ENCODE results near the gene SRRM1. TPM values are rescaled to one million over a fixed set of nuclear protein-coding genes. Genes with fewer than 3 reads are reported as not detected.

Gene SRRM1, protein sequence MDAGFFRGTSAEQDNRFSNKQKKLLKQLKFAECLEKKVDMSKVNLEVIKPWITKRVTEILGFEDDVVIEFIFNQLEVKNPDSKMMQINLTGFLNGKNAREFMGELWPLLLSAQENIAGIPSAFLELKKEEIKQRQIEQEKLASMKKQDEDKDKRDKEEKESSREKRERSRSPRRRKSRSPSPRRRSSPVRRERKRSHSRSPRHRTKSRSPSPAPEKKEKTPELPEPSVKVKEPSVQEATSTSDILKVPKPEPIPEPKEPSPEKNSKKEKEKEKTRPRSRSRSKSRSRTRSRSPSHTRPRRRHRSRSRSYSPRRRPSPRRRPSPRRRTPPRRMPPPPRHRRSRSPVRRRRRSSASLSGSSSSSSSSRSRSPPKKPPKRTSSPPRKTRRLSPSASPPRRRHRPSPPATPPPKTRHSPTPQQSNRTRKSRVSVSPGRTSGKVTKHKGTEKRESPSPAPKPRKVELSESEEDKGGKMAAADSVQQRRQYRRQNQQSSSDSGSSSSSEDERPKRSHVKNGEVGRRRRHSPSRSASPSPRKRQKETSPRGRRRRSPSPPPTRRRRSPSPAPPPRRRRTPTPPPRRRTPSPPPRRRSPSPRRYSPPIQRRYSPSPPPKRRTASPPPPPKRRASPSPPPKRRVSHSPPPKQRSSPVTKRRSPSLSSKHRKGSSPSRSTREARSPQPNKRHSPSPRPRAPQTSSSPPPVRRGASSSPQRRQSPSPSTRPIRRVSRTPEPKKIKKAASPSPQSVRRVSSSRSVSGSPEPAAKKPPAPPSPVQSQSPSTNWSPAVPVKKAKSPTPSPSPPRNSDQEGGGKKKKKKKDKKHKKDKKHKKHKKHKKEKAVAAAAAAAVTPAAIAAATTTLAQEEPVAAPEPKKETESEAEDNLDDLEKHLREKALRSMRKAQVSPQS
- 49.9 and 62.2 TPM in 2 replicates for total RNA-seq

DNA sequence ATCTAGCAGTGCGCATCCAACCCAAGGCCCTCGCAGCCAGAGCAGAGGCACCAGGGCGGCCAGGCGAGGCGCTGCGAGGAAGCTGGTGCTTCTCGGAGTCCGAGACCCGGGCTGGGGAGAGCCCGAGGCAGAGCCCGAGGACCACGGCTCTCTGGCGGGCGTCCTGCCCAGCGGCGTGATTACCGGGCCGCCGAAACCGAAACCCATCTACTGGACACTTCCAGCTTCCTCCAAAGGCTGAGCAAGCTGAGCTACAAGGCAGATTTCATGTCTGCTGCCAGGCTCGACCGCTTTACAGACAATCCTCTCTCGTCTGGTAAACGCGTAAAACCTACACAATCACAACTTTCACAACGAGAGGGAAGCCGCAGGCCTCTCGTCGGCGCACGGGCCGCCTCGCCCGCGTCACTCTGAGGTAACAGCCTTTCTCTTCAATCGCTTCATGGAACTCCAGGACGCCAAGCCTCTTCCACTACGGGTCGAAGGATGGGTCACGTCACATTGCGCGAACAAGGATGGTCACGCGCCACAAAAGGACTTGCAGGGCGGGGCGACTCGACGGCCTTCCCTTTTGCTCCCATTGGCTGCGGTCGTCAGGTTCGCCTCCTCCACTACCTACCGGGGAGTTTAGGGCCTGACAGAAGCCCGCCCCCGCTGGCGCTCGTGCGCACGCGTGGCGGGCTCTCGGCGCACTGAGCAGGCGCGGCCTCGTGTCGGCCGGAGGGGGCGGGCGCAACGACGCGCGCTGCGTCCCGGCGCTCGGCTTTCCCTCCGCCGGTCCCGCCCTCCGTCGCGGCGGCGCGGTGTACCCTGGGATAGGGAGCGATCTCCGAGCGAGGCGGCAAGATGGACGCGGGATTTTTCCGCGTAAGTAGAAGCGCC is at the start of gene SRRM1:
SRRM1 (plus strand) TSS at position 822 of the 882 bp plus-strand sequence; CDS start at position 847, 25 bp downstream.
- TF ChIP-seq, protein P1, sequence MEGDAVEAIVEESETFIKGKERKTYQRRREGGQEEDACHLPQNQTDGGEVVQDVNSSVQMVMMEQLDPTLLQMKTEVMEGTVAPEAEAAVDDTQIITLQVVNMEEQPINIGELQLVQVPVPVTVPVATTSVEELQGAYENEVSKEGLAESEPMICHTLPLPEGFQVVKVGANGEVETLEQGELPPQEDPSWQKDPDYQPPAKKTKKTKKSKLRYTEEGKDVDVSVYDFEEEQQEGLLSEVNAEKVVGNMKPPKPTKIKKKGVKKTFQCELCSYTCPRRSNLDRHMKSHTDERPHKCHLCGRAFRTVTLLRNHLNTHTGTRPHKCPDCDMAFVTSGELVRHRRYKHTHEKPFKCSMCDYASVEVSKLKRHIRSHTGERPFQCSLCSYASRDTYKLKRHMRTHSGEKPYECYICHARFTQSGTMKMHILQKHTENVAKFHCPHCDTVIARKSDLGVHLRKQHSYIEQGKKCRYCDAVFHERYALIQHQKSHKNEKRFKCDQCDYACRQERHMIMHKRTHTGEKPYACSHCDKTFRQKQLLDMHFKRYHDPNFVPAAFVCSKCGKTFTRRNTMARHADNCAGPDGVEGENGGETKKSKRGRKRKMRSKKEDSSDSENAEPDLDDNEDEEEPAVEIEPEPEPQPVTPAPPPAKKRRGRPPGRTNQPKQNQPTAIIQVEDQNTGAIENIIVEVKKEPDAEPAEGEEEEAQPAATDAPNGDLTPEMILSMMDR (IDR thresholded peaks at IDR 0.05; ENCODE audit: insufficient read depth, low read depth, low read length) = no peak
- H3K4me3 ChIP-seq (ENCODE audit: low read depth, low read length) = peak within 1 kb of the TSS; percentile 97
- DNase-seq (ENCODE audit: low read depth) = peak; percentile 100

DNA sequence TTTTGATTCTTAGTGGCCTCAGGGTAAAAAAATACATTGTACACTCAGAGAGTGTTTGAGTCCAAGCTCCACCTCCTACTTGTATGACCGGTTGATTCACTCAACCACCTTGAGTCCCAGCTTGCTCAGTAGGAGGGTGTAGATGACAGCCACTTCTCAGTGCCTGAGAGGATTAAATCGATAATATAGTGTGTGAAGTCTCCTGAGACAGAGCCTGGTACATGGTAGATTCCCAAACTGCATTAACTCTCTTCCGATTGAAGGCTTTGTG is 48.8 kb upstream of the SRRM1 start:
- TF ChIP-seq, protein P1 (IDR thresholded peaks at IDR 0.05; ENCODE audit: insufficient read depth, low read depth, low read length) = no peak
- DNase-seq (ENCODE audit: low read depth) = no peak
- H3K4me3 ChIP-seq (ENCODE audit: low read depth, low read length) = no peak overlapping the region

DNA sequence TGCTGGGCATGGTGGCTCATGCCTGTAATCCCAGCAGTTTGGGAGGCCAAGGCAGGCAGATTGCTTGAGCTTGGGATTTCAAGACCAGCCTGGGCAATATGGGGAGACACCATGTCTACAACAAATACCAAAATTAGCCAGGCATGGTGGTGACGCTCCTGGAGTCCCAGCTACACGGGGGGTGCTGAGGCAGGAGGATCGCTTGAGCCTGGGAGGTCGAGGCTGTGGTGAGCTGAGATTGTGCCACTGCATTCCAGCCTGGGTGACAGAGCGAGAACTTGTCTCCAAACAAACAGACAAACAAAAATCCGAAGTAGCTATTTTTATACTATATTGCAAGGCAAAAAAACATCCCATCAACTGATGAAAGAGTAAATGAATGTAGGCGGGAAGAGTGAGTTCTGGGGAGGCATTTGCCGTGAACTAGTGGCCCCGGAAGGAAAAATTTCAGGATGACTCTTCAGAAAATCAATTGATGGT is 46.7 kb upstream of the SRRM1 start:
- TF ChIP-seq, protein P1 (IDR thresholded peaks at IDR 0.05; ENCODE audit: insufficient read depth, low read depth, low read length) = no peak
- DNase-seq (ENCODE audit: low read depth) = no peak

DNA sequence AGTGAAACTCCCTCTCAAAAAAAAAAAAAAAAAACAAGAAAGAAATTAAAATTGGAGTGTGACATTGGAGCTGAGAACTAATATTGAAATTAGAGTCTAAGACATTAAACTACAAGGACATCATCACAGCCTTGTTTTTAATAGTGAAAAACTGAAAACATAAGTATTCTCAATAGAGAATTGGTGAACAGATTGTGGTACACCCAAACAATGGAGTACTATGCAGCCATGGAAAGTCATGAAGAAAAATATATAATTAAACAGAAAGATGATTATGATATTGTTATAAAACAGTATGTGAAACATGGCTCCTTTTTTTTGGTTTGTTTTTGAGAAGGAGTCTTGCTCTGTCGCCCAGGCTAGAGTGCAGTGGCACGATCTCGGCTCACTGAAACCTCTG is 43.8 kb upstream of the SRRM1 start:
- no peak overlapping the region for H3K4me3 ChIP-seq (ENCODE audit: low read depth, low read length)
- no peak for DNase-seq (ENCODE audit: low read depth)
- TF ChIP-seq, protein P1 (IDR thresholded peaks at IDR 0.05; ENCODE audit: insufficient read depth, low read depth, low read length) = no peak

More for the DNA sequence above, 46.7 kb upstream of the SRRM1 start:
- H3K4me3 ChIP-seq (ENCODE audit: low read depth, low read length) = no peak overlapping the region

DNA sequence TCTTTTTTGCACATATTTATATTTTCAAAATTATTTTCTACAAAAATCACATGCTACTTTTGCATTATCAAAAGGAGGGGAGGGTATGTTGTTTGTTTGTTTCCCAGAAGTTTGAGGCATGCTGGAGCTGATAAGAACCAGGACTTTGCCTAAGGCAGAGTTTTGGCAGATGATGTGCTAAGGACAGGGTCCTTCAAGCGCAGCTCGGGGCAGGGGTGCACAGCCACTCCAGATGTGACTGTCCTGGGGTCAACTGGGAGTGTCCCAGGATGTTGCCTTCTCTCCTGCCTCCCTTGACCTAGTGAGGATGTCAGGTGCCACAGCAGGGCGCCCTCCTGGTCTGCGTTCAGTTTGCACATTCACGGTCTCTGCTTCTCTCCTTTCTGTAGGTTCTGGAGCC is 42.6 kb upstream of the SRRM1 start:
- DNase-seq (ENCODE audit: low read depth) = no peak
- TF ChIP-seq, protein P1 (IDR thresholded peaks at IDR 0.05; ENCODE audit: insufficient read depth, low read depth, low read length) = no peak
- H3K4me3 ChIP-seq (ENCODE audit: low read depth, low read length) = no peak overlapping the region

All from fibroblast of villous mesenchyme (primary cell).